ENCODE data around the gene HNRNPUL1. TPM values are rescaled to one million over a fixed set of nuclear protein-coding genes. Genes with fewer than 3 reads are reported as not detected.

HNRNPUL1 gene
- total RNA-seq, 1 experiment from 2014 or later = 201 TPM

DNA sequence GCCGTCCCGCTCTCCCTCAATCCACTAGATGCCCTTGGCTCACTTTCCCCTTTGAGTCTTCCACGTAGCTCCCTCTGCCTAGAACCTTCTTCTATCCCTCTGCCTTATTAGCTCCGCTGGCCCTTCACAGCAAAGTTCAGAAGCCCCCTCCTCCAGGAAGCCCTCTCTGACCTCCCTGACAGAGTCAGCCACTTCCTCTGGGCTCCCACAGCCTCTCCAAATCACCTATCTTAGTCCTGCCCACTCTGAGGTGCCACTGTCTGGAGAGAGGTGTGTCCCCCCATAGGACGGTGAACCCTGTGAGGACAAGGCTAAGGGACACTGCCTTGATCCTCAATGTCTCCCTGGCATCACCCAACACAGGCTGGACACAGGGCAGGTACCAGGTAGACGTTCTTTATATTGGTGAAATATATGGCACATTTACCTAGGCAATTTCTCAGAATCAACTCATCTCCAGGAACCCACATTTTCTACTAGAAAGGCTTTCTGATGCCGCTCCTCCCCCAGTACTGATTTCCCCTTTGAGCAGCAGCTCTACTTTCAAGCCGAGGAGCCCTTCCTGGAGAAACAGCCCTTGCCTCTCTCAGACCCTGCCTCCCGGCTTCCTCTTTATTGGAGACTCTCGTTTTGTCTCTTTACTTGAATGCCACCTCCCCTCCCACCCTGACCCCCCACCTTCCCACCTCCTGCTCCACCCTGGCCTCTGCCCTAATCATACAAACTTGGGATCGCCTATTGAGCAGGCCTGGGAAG is 93.0 kb downstream of the HNRNPUL1 start:
- Histone ChIP-seq H3K9ac (ENCODE audit: low read length) (no peak overlapping the region), H3K4me3 (replicated peaks in 1 of 2; ENCODE audit: low read depth in 1 of 2, low read length in 2 of 2) (no peak overlapping the region), H4K20me1 (ENCODE audit: insufficient read depth) (no peaks in the 10 kb centered on the region), H3K9me3 (ENCODE audit: control insufficient read depth in 1 of 2, insufficient read depth in 1 of 2, low read depth in 1 of 2, low read length in 2 of 2) (no peaks in the 10 kb centered on the region), H2AFZ (ENCODE audit: low read depth, low read length, poor library complexity, severe bottlenecking) (no peak overlapping the region), H3K9me2 (ENCODE audit: insufficient read depth) (no peaks in the 10 kb centered on the region), H3K4me2 (ENCODE audit: low read length) (no peak overlapping the region), H3K27me3 (ENCODE audit: insufficient read depth, low read length) (no peaks in the 10 kb centered on the region), H3K4me1 (ENCODE audit: control insufficient read depth in 1 of 2, insufficient read depth in 2 of 2, low read length in 2 of 2) (peaks cover 4 to 11% of the 10 kb centered on the region in 2 experiments; a peak in 3 of 4 replicates), H3K36me3 (ENCODE audit: control insufficient read depth in 1 of 2, insufficient read depth in 2 of 2, low read length in 2 of 2) (no peaks in the 10 kb centered on the region), H3K79me2 (ENCODE audit: insufficient read depth, low read length) (peaks cover 12% of the 10 kb centered on the region; the same call in 1 of the 2 replicates), H3K27ac (ENCODE audit: low read depth, low read length) (no peak overlapping the region)
- POLR2A ChIA-PET = no interaction called here
- BruUV-seq (replicated peaks) = no TSS peak
- TF ChIP-seq ZFX (IDR thresholded peaks at IDR 0.05) = no peak
- TF ChIP-seq ZNF274 (IDR thresholded peaks at IDR 0.05; ENCODE audit: low read depth, low read length) = no peak
- no peak for TF ChIP-seq ELF1 (IDR thresholded peaks at IDR 0.05; ENCODE audit: borderline replicate concordance, low read depth)
- no peak for TF ChIP-seq RAD21 (IDR thresholded peaks at IDR 0.05; ENCODE audit: low read depth)
- TF ChIP-seq EZH2 (IDR thresholded peaks at IDR 0.05) = no peak
- TF ChIP-seq JUND (IDR thresholded peaks at IDR 0.05) = no peak
- TF ChIP-seq, protein P1, sequence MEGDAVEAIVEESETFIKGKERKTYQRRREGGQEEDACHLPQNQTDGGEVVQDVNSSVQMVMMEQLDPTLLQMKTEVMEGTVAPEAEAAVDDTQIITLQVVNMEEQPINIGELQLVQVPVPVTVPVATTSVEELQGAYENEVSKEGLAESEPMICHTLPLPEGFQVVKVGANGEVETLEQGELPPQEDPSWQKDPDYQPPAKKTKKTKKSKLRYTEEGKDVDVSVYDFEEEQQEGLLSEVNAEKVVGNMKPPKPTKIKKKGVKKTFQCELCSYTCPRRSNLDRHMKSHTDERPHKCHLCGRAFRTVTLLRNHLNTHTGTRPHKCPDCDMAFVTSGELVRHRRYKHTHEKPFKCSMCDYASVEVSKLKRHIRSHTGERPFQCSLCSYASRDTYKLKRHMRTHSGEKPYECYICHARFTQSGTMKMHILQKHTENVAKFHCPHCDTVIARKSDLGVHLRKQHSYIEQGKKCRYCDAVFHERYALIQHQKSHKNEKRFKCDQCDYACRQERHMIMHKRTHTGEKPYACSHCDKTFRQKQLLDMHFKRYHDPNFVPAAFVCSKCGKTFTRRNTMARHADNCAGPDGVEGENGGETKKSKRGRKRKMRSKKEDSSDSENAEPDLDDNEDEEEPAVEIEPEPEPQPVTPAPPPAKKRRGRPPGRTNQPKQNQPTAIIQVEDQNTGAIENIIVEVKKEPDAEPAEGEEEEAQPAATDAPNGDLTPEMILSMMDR (IDR thresholded peaks at IDR 0.05 in 2 of 3, conservative IDR thresholded peaks at IDR 0.05 in 1 of 3; ENCODE audit: borderline replicate concordance in 1 of 3, insufficient read depth in 1 of 3, low read depth in 2 of 3, low read length in 2 of 3) = no peak
- TF ChIP-seq POLR2AphosphoS5 (IDR thresholded peaks at IDR 0.05; ENCODE audit: low read depth, low read length) = no peak
- no peak for TF ChIP-seq POLR2A (IDR thresholded peaks at IDR 0.05; ENCODE audit: borderline replicate concordance, extremely low read depth, insufficient read depth, insufficient read length)
- TF ChIP-seq, protein P2, sequence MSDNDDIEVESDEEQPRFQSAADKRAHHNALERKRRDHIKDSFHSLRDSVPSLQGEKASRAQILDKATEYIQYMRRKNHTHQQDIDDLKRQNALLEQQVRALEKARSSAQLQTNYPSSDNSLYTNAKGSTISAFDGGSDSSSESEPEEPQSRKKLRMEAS (IDR thresholded peaks at IDR 0.05) = no peak
- intact Hi-C loops (cut with micrococcal nuclease) = no loop called here
- CTCF ChIA-PET = interaction anchor here (1.0 kb wide), 1 partner anchor 213 kb away, joined by 3 read pairs; no protein-coding TSS in a partner anchor
- DNase-seq (ENCODE audit: low read depth, low spot score) (no peak), ATAC-seq (no peak)
- RAD21 ChIA-PET (ENCODE audit: low non-redundant PET in 1 of 2, low total read pairs in 2 of 2, uncharacterized antibody in 2 of 2, unreplicated experiment in 2 of 2) = no interaction called here

Other genes starting within 250 kb of the HNRNPUL1 start
- not detected for gene CYP2A13, start 175.9 kb upstream of the HNRNPUL1 start, total RNA-seq (2021; ENCODE audit: unreplicated experiment)
- gene CYP2F1, start 149.9 kb upstream of the HNRNPUL1 start, total RNA-seq (2021; ENCODE audit: unreplicated experiment) = not detected
- 17.6 TPM for gene CYP2S1, start 71.2 kb upstream of the HNRNPUL1 start, total RNA-seq (2021; ENCODE audit: unreplicated experiment)
- 47.4 TPM for gene AXL, start 45.1 kb upstream of the HNRNPUL1 start, total RNA-seq (2021; ENCODE audit: unreplicated experiment)
- gene CCDC97, start 45.8 kb downstream of the HNRNPUL1 start, total RNA-seq (2021; ENCODE audit: unreplicated experiment) = 23.0 TPM
- gene TGFB1, start 89.5 kb downstream of the HNRNPUL1 start, total RNA-seq (2021; ENCODE audit: unreplicated experiment) = 54.6 TPM
- 7.3 TPM for gene B9D2, start 99.8 kb downstream of the HNRNPUL1 start, total RNA-seq (2021; ENCODE audit: unreplicated experiment)
- gene TMEM91, start 112.2 kb downstream of the HNRNPUL1 start, total RNA-seq (2021; ENCODE audit: unreplicated experiment) = 4.4 TPM
- 57.5 TPM for gene EXOSC5, start 133.0 kb downstream of the HNRNPUL1 start, total RNA-seq (2021; ENCODE audit: unreplicated experiment)
- gene BCKDHA, start 133.4 kb downstream of the HNRNPUL1 start, total RNA-seq (2021; ENCODE audit: unreplicated experiment) = 17.7 TPM
- not detected for gene B3GNT8, start 163.0 kb downstream of the HNRNPUL1 start, total RNA-seq (2021; ENCODE audit: unreplicated experiment)
- gene DMAC2, start 175.5 kb downstream of the HNRNPUL1 start, total RNA-seq (2021; ENCODE audit: unreplicated experiment) = 65.6 TPM
- gene ERICH4, start 178.8 kb downstream of the HNRNPUL1 start, total RNA-seq (2021; ENCODE audit: unreplicated experiment) = not detected

Measured in HCT116 (cell line).